GDM1 (cell line): ENCODE measurements around the gene SMG1.
"Not testable (repeated sequence)": the region's sequence is repeated elsewhere in the genome, so short reads cannot be mapped to it uniquely, and the experiment has no call there.

Experiments
- DNase-seq: peaks from one replicate; lab custom pipeline; 2025; lab: John Stamatoyannopoulos, UW

SMG1 gene

DNA sequence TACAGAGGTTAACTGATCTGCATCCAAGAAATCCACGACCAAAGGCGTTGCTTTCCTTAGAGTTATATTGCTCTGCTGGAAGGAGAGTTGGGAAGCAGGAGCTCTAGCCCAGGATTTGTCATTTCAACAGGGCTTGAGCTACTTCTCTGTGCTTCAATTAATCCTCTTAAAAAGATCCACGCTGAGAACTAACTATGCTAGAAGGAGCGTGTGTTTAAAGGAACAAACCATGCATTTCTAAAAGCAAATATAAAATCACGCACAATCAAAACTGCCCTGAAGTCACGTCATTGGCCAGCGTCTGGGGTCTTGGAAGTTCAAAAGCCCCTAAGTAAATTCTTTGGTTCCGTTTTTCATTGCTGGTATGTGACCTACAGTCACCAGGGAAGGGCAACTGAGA lies 125.9 kb downstream of the SMG1 start:
- no peak for DNase-seq

DNA sequence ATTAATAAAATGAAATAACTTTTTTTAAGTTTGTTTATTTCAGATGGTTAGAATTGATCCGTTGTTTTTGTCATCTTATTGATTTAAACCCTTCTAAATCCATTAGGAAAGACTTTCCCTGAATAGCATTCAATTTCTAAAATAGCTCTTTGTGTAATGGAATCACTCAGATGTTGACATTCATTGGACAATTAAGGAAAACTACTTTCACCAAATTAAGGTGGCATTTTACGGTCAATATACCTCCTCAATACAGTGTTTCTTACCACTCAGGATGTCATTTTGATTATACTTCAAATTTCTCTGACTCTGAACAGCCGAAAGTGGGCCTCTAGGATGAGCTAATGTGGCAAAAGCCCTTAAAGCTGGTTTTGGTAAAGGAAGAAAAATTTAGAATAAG lies 126.7 kb downstream of the SMG1 start:
- DNase-seq: no peak

- DNase-seq: no peak
Observed at GRCh38 chr16:18797746-18798145, 128.5 kb downstream of the SMG1 start.

- DNase-seq: no peak
Observed at GRCh38 chr16:18796377-18796776, 129.8 kb downstream of the SMG1 start.

DNA sequence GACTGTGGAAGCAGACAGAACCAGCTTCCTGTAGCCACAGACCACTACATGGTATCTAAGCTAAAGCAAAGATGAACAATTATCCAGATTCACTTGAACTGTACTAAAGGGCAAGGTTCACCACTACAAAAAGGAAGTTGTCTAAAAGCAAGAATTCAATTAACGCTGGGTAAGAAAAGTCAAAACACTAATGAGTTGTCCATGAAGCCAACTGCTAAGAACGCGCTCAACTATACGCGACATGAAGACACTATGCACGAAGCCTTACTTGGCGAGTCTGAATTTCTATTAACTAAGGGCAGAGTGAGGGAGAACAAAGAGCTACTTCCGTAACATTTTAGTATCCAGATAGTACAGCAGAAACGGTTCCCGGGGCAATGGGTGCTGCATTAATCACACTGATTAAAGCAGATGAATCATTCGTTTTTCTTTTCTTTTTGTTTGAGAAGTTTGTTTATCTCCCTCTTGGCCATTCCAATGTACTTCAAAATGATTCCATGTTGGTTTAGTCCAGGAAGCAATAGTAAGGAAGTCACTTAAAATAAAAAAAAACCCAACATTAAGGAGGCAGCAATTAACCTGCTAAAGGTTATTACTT lies 133.3 kb downstream of the SMG1 start:
- no peak for DNase-seq

GRCh38 chr16:18789850-18790706 lies 136.1 kb downstream of the SMG1 start, which contains the start of gene RPS15A:
Gene RPS15A (minus strand): TSS chr16:18790334. CDS start chr16:18789113, 1,221 bp downstream.
- DNase-seq: peak; percentile 91

GRCh38 chr16:18789515-18789849 lies 136.7 kb downstream of the SMG1 start:
- no peak for DNase-seq

DNA sequence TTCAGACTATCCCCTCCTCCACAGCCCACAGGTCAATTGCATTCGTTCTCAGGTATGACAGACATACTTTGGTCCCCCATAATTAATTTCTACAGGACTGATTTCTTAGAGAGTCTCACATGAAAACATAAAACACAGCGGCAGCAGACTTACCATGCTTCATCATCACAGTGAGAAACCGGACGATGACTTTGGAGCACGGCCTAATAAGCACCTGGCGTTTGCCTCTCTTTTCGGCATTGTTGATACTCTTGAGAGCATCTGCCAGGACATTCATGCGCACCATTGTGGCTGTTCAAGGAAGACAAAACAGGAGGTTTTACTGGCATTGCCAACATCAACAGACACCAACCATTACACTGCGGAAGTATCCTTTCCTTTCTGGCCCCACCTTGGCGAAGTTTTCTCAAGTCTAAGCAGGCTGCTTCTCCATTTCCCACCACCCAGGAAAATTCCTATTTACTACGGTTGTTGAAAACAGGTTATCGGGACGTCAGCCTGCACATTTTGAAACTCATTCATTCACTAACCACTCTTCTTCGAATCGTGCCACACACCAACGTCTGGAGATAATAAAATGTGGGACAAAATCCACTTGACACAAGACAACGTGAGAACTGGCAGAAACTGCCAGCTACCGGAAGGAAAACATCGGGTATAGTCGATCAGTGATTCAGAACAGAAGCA lies 137.2 kb downstream of the SMG1 start:
- DNase-seq: no peak

DNA sequence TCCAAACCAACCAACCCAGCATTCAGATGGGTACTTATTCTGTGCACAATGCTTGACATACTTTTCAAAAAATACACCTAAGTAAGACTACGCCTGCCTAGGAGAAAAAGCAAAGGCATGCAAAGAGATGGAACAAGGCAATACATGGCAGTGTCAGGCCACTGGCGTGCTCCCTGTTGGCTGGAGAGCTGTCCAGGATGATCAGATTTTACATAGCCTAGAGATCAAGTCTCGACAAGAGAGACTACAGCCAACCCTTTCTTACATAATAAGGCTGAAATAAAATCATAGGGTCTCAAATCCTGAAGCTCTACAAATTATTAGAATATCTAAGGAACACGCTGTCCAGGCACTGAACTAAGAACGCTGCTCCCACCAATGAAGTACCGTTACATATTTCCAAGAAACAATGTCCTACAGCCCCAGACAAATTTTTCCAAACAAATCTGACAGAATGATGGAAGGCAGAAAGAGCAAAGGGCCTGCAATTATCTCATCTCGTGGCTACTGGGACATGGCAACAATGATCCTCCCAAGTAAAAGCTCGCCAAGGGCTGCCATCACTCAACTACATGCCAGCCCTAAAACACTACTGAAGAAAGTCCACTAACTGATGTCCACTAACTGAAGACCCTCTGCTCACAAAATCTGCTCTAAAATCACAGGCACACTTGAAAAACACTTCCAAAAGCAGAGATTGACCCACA lies 141.1 kb downstream of the SMG1 start:
- no peak for DNase-seq

DNA sequence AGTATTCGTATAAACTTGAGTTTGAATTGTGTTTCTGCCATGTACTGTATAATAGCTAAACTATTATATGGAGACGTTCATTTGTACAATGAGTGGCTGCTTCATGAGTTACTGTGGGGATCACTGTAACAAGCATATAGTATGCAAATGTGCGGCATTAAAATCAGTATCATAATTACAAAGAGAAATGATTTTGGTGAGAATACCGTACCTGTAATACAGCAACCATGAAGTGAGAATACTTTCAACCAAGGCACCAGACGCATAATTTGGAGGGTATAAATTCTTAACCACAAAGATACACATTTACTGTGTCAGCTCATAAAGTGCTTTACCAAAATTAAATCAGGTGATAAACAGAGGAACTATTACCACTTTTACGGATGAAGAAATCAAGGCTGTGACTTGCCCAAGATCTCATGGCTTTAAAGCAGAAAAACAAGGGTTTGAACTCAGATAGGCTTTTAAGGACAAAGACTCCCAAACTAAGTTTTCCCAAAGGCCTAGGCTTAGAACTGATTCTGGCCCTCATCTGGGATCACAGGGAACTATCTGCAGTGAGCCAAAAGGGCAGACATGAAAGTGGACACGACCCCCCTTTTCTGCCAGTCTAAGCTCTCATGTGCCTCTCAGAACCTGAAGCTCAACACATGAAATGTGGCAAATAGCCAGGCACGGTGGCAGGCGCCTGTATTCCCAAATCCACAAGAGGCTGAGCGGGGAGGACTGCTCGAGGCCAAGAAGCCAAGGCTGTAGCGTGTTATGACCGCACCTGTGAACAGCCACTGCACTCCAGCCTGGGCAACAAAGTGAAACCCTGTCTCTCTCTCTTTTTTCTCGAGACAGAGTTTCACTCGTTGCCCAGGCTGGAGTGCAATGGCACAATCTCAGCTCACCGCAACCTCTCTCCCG lies 142.5 kb downstream of the SMG1 start:
- no peak for DNase-seq

DNA sequence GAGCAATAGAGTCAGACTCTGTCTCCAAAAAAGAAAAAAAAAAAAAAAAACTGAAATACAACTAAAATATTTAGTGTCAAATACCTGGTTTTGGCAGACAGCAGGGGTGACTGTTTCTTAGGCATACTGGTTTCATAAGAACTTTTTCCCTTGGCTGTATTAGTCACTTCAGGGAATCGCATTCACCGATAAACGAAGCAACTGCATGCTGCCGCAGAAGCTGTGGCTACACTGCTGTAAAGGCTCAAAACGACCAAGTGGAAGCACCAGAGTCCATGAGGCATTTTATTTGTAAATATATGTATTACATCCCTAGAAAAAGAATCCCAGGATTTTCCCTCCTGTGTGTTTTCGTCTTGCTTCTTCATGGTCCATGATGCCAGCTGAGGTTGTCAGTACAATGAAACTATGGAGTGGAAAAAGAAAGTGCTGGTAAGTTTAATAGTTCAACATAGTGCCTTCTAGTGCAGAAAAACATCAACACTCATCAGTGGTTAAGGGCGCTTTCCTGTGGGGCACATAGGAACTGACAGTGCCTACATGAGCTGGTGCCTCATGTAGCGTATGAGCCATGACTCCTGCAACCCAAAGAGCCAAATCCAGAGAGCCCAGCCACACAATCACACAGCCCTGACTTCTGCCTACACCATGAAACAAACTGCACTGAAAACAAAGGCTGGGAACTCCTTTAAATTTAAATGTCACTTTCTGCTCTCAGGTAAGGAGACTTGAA lies 143.3 kb downstream of the SMG1 start:
- no peak for DNase-seq

DNA sequence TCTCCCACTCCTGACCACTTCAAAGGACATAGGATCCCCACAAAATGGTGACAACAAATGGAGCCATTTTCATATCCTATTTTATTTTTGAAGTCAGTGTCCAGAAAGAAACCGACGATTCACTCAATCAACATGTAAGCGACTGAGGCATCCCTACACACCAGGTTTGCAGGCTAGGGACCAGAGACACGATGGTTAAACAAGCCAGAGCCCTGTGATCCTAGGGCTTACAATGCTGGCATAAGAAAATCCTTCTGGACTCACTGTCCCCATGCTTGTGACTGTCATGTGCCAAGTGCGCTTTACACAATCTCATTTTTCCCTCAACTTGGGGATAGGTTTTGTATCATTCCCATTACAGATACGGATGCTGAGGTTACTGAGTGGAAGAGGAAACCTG lies 145.0 kb downstream of the SMG1 start:
- DNase-seq: not testable (repeated sequence)

DNA sequence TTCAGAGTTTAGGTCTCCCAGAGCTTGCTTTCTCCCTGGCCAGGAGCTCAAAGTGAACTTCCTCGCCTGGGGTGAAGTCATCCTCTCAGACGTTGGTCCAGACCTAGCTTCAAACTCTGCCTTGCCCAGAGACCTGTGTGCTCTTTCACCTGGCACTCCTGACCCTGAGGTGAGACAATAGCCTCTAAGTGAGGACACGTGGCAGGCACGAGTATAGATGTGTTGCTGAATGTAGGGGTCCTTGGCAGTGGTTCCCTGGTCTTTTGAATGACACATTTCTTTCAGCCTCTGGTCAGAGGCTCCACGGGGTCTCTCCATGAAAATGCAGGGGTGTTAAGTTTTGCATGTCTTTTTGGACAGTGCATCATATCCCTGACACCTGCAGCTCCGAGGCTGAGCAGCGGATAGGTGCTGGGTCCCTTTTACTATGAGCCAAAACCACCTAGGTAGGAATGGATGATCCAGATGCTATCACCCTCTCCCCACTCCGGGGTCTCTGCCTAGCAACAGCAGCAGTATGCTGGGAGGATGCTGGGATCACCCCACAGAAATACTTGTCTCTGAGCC lies 145.7 kb downstream of the SMG1 start:
- not testable (repeated sequence) for DNase-seq

- DNase-seq: not testable (repeated sequence)
Observed at GRCh38 chr16:18777664-18778063, 148.5 kb downstream of the SMG1 start.

- not testable (repeated sequence) for DNase-seq
Observed at GRCh38 chr16:18776334-18776733, 149.9 kb downstream of the SMG1 start.

DNA sequence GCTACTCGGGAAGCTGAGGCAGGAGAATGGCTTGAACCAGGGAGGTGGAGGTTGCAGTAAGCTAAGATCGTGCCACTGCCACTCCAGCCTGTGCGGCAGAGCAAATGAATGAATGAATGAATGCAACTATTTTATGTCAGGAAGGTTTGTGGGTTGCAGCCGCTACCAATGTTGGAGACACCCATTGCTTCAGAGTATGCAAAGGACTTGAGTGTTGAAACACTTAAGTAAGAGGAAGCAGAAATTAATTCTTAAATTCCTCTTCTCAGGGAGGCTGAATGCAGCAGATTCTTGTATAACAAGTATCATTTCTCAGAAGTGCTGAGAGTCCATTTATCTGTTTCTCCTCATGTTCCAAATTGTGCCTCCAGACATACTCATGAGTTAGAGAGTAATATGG lies 151.6 kb downstream of the SMG1 start:
- DNase-seq: not testable (repeated sequence)

GRCh38 chr16:18772171-18772570 lies 154.0 kb downstream of the SMG1 start:
- not testable (repeated sequence) for DNase-seq

DNA sequence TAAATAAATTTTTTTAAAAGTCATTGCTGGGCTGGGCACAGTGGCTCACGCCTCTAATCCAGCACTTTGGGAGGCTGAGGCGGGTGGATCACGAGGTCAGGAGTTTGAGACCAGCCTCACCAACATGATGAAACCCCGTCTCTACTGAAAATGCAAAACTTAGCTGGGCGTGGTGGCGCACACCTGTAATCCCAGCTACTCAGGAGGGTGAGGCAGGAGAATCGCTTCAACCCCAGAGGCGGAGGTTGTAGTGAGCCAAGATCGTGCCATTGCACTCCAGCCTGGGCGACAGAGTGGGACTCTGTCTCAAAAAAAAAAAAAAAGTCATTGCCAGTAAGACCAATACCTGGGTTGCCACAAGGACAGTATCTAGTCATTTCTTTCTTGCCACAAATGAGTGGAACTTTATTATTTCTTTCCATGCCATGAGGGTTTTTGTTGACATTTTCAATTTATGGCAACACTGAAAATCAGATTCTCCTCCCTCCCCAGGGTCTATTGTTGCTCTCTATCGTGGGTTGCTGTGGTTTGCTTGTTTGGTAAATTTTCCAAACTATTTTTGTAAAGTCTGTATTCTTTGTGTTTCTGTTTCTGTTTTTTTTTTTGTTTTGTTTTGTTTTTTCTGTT lies 155.8 kb downstream of the SMG1 start:
- DNase-seq: not testable (repeated sequence)

DNA sequence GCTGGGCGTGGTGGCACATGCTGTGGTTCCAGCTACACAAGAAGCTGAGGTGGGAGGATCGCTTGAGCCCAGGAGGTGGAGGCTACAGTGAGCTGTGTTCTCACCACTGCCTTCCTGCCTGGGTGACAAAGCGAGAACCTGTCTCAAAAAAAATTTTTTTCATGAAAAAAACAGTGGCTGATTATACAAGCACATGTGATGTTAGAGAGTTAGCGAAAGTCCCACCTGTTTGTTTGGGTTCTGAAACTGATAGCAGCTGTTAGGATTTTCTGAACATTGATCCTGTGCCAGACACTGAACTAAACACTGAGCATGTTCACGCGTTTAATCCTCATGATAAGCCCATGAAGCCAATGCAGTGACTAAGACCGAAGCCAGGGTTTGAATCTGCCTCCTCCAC lies 159.0 kb downstream of the SMG1 start:
- DNase-seq: not testable (repeated sequence)

GRCh38 chr16:18762713-18763112 lies 163.5 kb downstream of the SMG1 start:
- not testable (repeated sequence) for DNase-seq
